Measurements from ENCODE around the gene GDNF.
"Not testable (repeated sequence)": the region's sequence is repeated elsewhere in the genome, so short reads cannot be mapped to it uniquely, and the experiment has no call there.

Gene GDNF

GRCh38 chr5:37787742-37788141 lies 52.1 kb downstream of the GDNF start:
- H3K4me3 ChIP-seq (ENCODE audit: low read length), result no peak overlapping the region
- DNase-seq (ENCODE audit: low read depth), result peak; percentile 92
- TF ChIP-seq CTCF (conservative IDR thresholded peaks at IDR 0.05; ENCODE audit: low read length), result no peak

GRCh38 chr5:37786862-37787519 lies 52.9 kb downstream of the GDNF start:
- TF ChIP-seq CTCF (conservative IDR thresholded peaks at IDR 0.05; ENCODE audit: low read length), result no peak
- DNase-seq (ENCODE audit: low read depth), result peak; percentile 91
- no peak overlapping the region for H3K4me3 ChIP-seq (ENCODE audit: low read length)

GRCh38 chr5:37786416-37786815 lies 53.4 kb downstream of the GDNF start:
- TF ChIP-seq CTCF (conservative IDR thresholded peaks at IDR 0.05; ENCODE audit: low read length), result no peak
- H3K4me3 ChIP-seq (ENCODE audit: low read length), result no peak overlapping the region
- no peak for DNase-seq (ENCODE audit: low read depth)

DNA sequence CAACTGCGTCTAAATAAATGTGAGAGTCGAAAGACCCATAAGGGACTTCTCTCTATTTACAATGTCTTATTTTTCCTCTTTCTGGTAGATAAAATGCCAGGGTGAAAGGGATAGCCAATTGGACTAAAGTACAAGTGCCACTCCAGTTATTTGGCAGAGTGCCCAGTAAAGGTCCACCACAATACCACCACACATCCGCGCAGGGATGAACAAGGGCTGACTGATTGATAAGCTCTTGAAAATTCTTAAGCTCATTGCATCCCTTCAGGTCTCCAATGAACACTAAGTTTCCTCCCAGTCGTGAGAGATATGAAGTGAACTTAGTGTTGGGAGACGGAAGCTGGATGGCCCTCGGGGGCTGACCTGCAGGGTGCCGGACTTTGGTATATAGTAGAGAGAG lies 58.4 kb downstream of the GDNF start:
- not testable (repeated sequence) for DNase-seq (ENCODE audit: low read depth); H3K4me3 ChIP-seq (ENCODE audit: low read length)

DNA sequence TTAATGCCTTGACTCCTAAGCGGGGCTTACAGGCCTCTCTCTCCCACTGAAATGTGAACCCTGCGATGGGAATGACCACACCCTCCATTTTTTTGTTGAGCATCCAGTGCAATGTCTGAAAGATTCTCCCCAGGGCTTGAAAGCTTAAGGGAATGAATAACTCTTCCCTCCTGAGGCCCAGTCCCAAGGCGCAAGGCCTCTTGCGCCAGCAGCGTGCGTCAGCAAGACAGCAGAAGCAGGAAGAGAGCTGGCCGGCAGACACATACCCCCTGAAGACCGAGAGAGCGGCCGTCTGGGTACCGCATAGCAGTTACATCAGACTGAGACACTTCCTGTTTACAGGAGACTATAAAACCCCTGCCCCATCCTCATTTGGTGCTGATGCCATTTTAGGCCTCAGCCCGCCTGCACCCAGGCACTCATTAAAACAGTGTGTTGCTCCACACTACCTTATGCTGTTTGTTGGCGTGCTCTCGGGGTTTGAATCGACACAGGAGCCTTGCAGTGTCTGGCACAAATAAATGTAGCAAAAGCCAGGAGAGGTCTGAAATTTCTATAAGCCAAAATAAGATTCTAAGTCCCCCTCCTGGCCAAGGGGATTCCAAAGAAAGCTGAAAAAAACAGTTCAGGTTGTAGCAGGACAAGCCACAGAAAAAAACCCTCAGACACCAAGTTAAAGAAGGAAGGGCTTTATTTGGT lies 62.3 kb downstream of the GDNF start:
- H3K4me3 ChIP-seq (ENCODE audit: low read length), result peak overlapping the region; percentile 9
- no peak for TF ChIP-seq CTCF (conservative IDR thresholded peaks at IDR 0.05; ENCODE audit: low read length)
- peak; percentile 100 for DNase-seq (ENCODE audit: low read depth)

DNA sequence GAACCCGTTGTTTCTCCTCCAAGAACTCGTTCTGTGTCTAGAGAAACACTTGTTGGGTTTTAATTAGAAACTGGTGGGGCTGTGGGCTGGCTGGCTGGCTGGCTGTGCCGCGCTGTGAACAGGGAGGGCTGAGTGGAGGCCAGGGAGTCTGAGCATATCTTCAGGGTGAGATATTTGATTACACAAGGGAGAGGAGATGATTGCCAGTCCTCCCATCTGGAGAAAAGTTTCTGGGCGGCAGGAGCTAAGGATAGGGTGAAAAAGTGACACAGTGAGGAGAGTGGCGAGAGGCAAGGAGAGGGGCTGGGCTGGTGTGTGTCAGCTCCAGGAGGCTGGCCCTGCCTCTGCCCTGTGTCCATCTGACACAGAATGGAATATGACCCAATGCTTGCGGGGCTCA lies 63.0 kb downstream of the GDNF start:
- TF ChIP-seq CTCF (conservative IDR thresholded peaks at IDR 0.05; ENCODE audit: low read length), result no peak
- peak overlapping the region; percentile 9 for H3K4me3 ChIP-seq (ENCODE audit: low read length)
- DNase-seq (ENCODE audit: low read depth), result peak; percentile 99

- peak; percentile 58 for DNase-seq (ENCODE audit: low read depth)
- H3K4me3 ChIP-seq (ENCODE audit: low read length), result no peak overlapping the region
- TF ChIP-seq CTCF (conservative IDR thresholded peaks at IDR 0.05; ENCODE audit: low read length), result peak; percentile 73
Measured at GRCh38 chr5:37774912-37775483, 64.8 kb downstream of the GDNF start.

Data from AG10803 (cell line).